SK-N-SH treated with all-trans-retinoic acid at 6 μM for 48 hours (cell line): ENCODE results near the gene CST11.

Experiments
- ATAC-seq: fragments of 200-7000 bp; cut with Tn5 transposase; 3 replicates; pipeline ENCODE4 v1.9.1; 2020; ENCODE audit warnings: mild to moderate bottlenecking, moderate library complexity
- ARNTL ChIP-seq: fragments of 450-650 bp; formaldehyde crosslinking; IDR thresholded peaks from 2 replicates; pipeline ENCODE4 v1.5.0; 2020; ENCODE audit warnings: low read depth, mild to moderate bottlenecking, moderate library complexity, borderline replicate concordance
- BACH2 ChIP-seq: fragments of 250-450 bp; sonication (Bioruptor Pico); IDR thresholded peaks from 2 replicates; pipeline ENCODE4 v1.9.0; 2021; ENCODE audit warnings: mild to moderate bottlenecking, borderline replicate concordance
- CSDC2 ChIP-seq: fragments of 250-450 bp; sonication (Bioruptor Pico); IDR thresholded peaks from 2 replicates; pipeline ENCODE4 v1.5.0; 2020; ENCODE audit warnings: mild to moderate bottlenecking, moderate library complexity
- CSRNP3 ChIP-seq: fragments of 250-450 bp; sonication (Bioruptor Pico); IDR thresholded peaks from 2 replicates; pipeline ENCODE4 v1.5.1; 2021; ENCODE audit warnings: mild to moderate bottlenecking, moderate library complexity
- ESRRG ChIP-seq: fragments of 250-450 bp; sonication (Bioruptor Pico); IDR thresholded peaks from 2 replicates; pipeline ENCODE4 v1.6.1; 2021; ENCODE audit warnings: mild to moderate bottlenecking
- GLIS3 ChIP-seq: fragments of 250-450 bp; sonication (Bioruptor Pico); IDR thresholded peaks from 2 replicates; pipeline ENCODE4 v1.5.0; 2020; ENCODE audit warnings: mild to moderate bottlenecking, moderate library complexity
- ISL1 ChIP-seq: fragments of 250-450 bp; sonication (Bioruptor Pico); IDR thresholded peaks from 2 replicates; pipeline ENCODE4 v2.1.2; 2022; ENCODE audit warnings: mild to moderate bottlenecking, moderate library complexity
- OSR1 ChIP-seq: fragments of 250-450 bp; sonication (Bioruptor Pico); IDR thresholded peaks from 2 replicates; pipeline ENCODE4 v1.8.0; 2022; ENCODE audit warnings: moderate library complexity, mild to moderate bottlenecking, inconsistent platforms
- PATZ1 ChIP-seq: fragments of 250-450 bp; sonication (Bioruptor Pico); IDR thresholded peaks from 2 replicates; pipeline ENCODE4 v1.8.0; 2020; ENCODE audit warnings: mild to moderate bottlenecking, moderate library complexity, borderline replicate concordance
- POU6F1 ChIP-seq: fragments of 250-450 bp; sonication (Bioruptor Pico); IDR thresholded peaks from 2 replicates; pipeline ENCODE4 v1.8.0; 2021; ENCODE audit warnings: low read depth, mild to moderate bottlenecking, moderate library complexity, borderline replicate concordance
- PPARA ChIP-seq: fragments of 250-450 bp; sonication (Bioruptor Pico); IDR thresholded peaks from 2 replicates; pipeline ENCODE4 v1.5.0; 2020; ENCODE audit warnings: mild to moderate bottlenecking, borderline replicate concordance
- RARB ChIP-seq: fragments of 250-450 bp; sonication (Bioruptor Pico); IDR thresholded peaks from 2 replicates; pipeline ENCODE4 v1.8.0; 2021; ENCODE audit warnings: mild to moderate bottlenecking, moderate library complexity
- SNAI2 ChIP-seq: fragments of 250-450 bp; sonication (Bioruptor Pico); IDR thresholded peaks from 2 replicates; pipeline ENCODE4 v1.5.0; 2020; ENCODE audit warnings: mild to moderate bottlenecking, moderate library complexity
- TCF4 ChIP-seq: fragments of 250-450 bp; sonication (Bioruptor Pico); IDR thresholded peaks from 2 replicates; pipeline ENCODE4 v1.8.0; 2021; ENCODE audit warnings: mild to moderate bottlenecking, moderate library complexity, borderline replicate concordance
- TOX ChIP-seq: fragments of 250-450 bp; sonication (Bioruptor Pico); IDR thresholded peaks from 2 replicates; pipeline ENCODE4 v1.8.0; 2021; ENCODE audit warnings: mild to moderate bottlenecking, moderate library complexity, borderline replicate concordance
- ZC3H10 ChIP-seq: fragments of 250-450 bp; sonication (Bioruptor Pico); IDR thresholded peaks from 2 replicates; pipeline ENCODE4 v1.5.1; 2021; ENCODE audit warnings: mild to moderate bottlenecking, moderate library complexity
- ZFP3 ChIP-seq: fragments of 250-450 bp; sonication (Bioruptor Pico); IDR thresholded peaks from 2 replicates; pipeline ENCODE4 v1.5.0; 2020; ENCODE audit warnings: mild to moderate bottlenecking, moderate library complexity
- ZFP30 ChIP-seq: fragments of 450-650 bp; formaldehyde crosslinking; IDR thresholded peaks from 2 replicates; pipeline ENCODE4 v1.5.0; 2022; ENCODE audit warnings: mild to moderate bottlenecking, moderate library complexity
- ZNF565 ChIP-seq: fragments of 450-650 bp; formaldehyde crosslinking; conservative IDR thresholded peaks from 2 replicates; pipeline ENCODE4 v1.5.0; 2020; ENCODE audit warnings: low read depth, mild to moderate bottlenecking, moderate library complexity
- ZNF70 ChIP-seq: fragments of 450-650 bp; formaldehyde crosslinking; IDR thresholded peaks from 2 replicates; pipeline ENCODE4 v1.5.0; 2020; ENCODE audit warnings: mild to moderate bottlenecking, moderate library complexity
- ZNF8 ChIP-seq: fragments of 450-650 bp; formaldehyde crosslinking; IDR thresholded peaks from 2 replicates; pipeline ENCODE4 v1.5.0; 2020; ENCODE audit warnings: mild to moderate bottlenecking, moderate library complexity

CST11 gene

GRCh38 chr20:23456409-23456808 lies 3.7 kb upstream of the CST11 start:
- ATAC-seq: no peak
- TF ChIP-seq CSRNP3 (CRISPR knock-in tag): no peak
- no peak for TF ChIP-seq ZFP30 (CRISPR knock-in tag)
- no peak for TF ChIP-seq ZC3H10 (CRISPR knock-in tag)
- TF ChIP-seq, all 23 proteins: peak for 0

- TF ChIP-seq ZNF565 (CRISPR knock-in tag) (no peak), ARNTL (CRISPR knock-in tag) (no peak), PPARA (CRISPR knock-in tag) (no peak), TCF4 (CRISPR knock-in tag) (no peak), ISL1 (no peak), CSRNP3 (CRISPR knock-in tag) (no peak), OSR1 (CRISPR knock-in tag) (no peak), BACH2 (CRISPR knock-in tag) (no peak), ZNF8 (CRISPR knock-in tag) (no peak)
- TF ChIP-seq, all 23 proteins: peak for 0
- ATAC-seq: no peak
Measured at GRCh38 chr20:23455639-23456038, 3.0 kb upstream of the CST11 start.

GRCh38 chr20:23454816-23455215 lies 2.1 kb upstream of the CST11 start:
- ATAC-seq: no peak
- no peak for TF ChIP-seq GLIS3 (CRISPR knock-in tag)
- TF ChIP-seq SNAI2: no peak
- TF ChIP-seq CSDC2 (CRISPR knock-in tag): no peak
- no peak for TF ChIP-seq PATZ1
- TF ChIP-seq ARNTL (CRISPR knock-in tag): no peak
- TF ChIP-seq PPARA (CRISPR knock-in tag): no peak
- TF ChIP-seq POU6F1: no peak
- no peak for TF ChIP-seq ESRRG (CRISPR knock-in tag)
- no peak for TF ChIP-seq TOX
- TF ChIP-seq ZNF565 (CRISPR knock-in tag): no peak
- TF ChIP-seq TCF4 (CRISPR knock-in tag): no peak
- no peak for TF ChIP-seq CSRNP3 (CRISPR knock-in tag)
- no peak for TF ChIP-seq ISL1
- TF ChIP-seq BACH2 (CRISPR knock-in tag): no peak
- no peak for TF ChIP-seq RARB (CRISPR knock-in tag)
- no peak for TF ChIP-seq ZFP30 (CRISPR knock-in tag)
- TF ChIP-seq ZFP3: no peak
- TF ChIP-seq ZNF8 (CRISPR knock-in tag): no peak
- TF ChIP-seq ZC3H10 (CRISPR knock-in tag): no peak
- TF ChIP-seq ZNF70 (CRISPR knock-in tag): no peak
